ENCODE results near the gene AQP2. TPM values are rescaled to one million over a fixed set of nuclear protein-coding genes. Genes with fewer than 3 reads are reported as not detected.
A peak's percentile ranks its signal among the peaks of the same experiment; 100 is the strongest.

AQP2 gene
- total RNA-seq, 2 donors from 2014 or later: not detected

- H3K9ac ChIP-seq (ENCODE audit: low read depth in 2 of 2, low read length in 2 of 2): no peak overlapping the region
- TF ChIP-seq CTCF (IDR thresholded peaks at IDR 0.05): no peak
- peaks cover 8% of the 10 kb centered on the region for H3K4me1 ChIP-seq
- H3K9me3 ChIP-seq: no peaks in the 10 kb centered on the region
- no peak overlapping the region for H3K4me3 ChIP-seq
- no peaks in the 10 kb centered on the region for H3K36me3 ChIP-seq
- no peaks in the 10 kb centered on the region for H3K27me3 ChIP-seq
- intact Hi-C loops (cut with DNase I): no loop called here
- peak overlapping the region; percentile 33 for H3K27ac ChIP-seq
- no peak for DNase-seq
These were observed 4.0 kb upstream of the AQP2 start for GRCh38 chr12:49946497-49946896.

- Histone ChIP-seq H3K9me3 (no peaks in the 10 kb centered on the region), H3K27me3 (no peaks in the 10 kb centered on the region), H3K4me1 (peaks cover 8% of the 10 kb centered on the region), H3K4me3 (no peak overlapping the region), H3K36me3 (no peaks in the 10 kb centered on the region), H3K9ac (ENCODE audit: low read depth in 2 of 2, low read length in 2 of 2) (no peak overlapping the region), H3K27ac (no peak overlapping the region)
- intact Hi-C loops (cut with DNase I): no loop called here
- DNase-seq: no peak
- no peak for TF ChIP-seq CTCF (IDR thresholded peaks at IDR 0.05)
These were observed 2.8 kb upstream of the AQP2 start for GRCh38 chr12:49947593-49948226.

GRCh38 chr12:49948866-49949845, 1.4 kb upstream of the AQP2 start:
- Histone ChIP-seq H3K4me3 (no peak overlapping the region), H3K4me1 (peaks cover 8% of the 10 kb centered on the region), H3K27ac (no peak overlapping the region), H3K36me3 (no peaks in the 10 kb centered on the region), H3K27me3 (no peaks in the 10 kb centered on the region), H3K9me3 (no peaks in the 10 kb centered on the region), H3K9ac (ENCODE audit: low read depth in 2 of 2, low read length in 2 of 2) (no peak overlapping the region)
- TF ChIP-seq CTCF (IDR thresholded peaks at IDR 0.05): no peak
- no peak for DNase-seq
- intact Hi-C loops (cut with DNase I): no loop called here

GRCh38 chr12:49949866-49950265, 671 bp upstream of the AQP2 start:
- H3K9ac ChIP-seq (ENCODE audit: low read depth in 2 of 2, low read length in 2 of 2): no peak overlapping the region
- no peak for DNase-seq
- TF ChIP-seq CTCF (IDR thresholded peaks at IDR 0.05): no peak
- no peak overlapping the region for H3K27ac ChIP-seq
- H3K4me3 ChIP-seq: no peak overlapping the region
- H3K4me1 ChIP-seq: peaks cover 8% of the 10 kb centered on the region
- no peaks in the 10 kb centered on the region for H3K36me3 ChIP-seq
- peaks cover 5% of the 10 kb centered on the region for H3K27me3 ChIP-seq
- no peaks in the 10 kb centered on the region for H3K9me3 ChIP-seq
- intact Hi-C loops (cut with DNase I): no loop called here

GRCh38 chr12:49951411-49952240, 1.1 kb downstream of the AQP2 start:
- Histone ChIP-seq H3K27ac (no peak overlapping the region), H3K4me3 (no peak overlapping the region), H3K36me3 (no peaks in the 10 kb centered on the region), H3K9ac (ENCODE audit: low read depth in 2 of 2, low read length in 2 of 2) (no peak overlapping the region), H3K9me3 (no peaks in the 10 kb centered on the region), H3K27me3 (peaks cover 13% of the 10 kb centered on the region), H3K4me1 (no peaks in the 10 kb centered on the region)
- DNase-seq: no peak
- no peak for TF ChIP-seq CTCF (IDR thresholded peaks at IDR 0.05)
- intact Hi-C loops (cut with DNase I): no loop called here
